Activated CD4-positive, CD25-positive, alpha-beta regulatory T cell treated with anti-CD3 and anti-CD28 coated beads, Interleukin-2, amount 50 U/mL, for 24 hours (primary cell): Measurements from ENCODE around the gene FMNL1.
A peak's percentile ranks its signal among the peaks of the same experiment; 100 is the strongest.
"Not testable (repeated sequence)": the region's sequence is repeated elsewhere in the genome, so short reads cannot be mapped to it uniquely, and the experiment has no call there.

Experiments
- ATAC-seq, 2 donors: fragments of 150-1000 bp; cut with Tn5 transposase; one replicate each; pipeline ENCODE4 v1.10.0; 2021; ENCODE audit warnings: mild to moderate bottlenecking in 1 of 2, moderate library complexity in 1 of 2

The FMNL1 gene, protein sequence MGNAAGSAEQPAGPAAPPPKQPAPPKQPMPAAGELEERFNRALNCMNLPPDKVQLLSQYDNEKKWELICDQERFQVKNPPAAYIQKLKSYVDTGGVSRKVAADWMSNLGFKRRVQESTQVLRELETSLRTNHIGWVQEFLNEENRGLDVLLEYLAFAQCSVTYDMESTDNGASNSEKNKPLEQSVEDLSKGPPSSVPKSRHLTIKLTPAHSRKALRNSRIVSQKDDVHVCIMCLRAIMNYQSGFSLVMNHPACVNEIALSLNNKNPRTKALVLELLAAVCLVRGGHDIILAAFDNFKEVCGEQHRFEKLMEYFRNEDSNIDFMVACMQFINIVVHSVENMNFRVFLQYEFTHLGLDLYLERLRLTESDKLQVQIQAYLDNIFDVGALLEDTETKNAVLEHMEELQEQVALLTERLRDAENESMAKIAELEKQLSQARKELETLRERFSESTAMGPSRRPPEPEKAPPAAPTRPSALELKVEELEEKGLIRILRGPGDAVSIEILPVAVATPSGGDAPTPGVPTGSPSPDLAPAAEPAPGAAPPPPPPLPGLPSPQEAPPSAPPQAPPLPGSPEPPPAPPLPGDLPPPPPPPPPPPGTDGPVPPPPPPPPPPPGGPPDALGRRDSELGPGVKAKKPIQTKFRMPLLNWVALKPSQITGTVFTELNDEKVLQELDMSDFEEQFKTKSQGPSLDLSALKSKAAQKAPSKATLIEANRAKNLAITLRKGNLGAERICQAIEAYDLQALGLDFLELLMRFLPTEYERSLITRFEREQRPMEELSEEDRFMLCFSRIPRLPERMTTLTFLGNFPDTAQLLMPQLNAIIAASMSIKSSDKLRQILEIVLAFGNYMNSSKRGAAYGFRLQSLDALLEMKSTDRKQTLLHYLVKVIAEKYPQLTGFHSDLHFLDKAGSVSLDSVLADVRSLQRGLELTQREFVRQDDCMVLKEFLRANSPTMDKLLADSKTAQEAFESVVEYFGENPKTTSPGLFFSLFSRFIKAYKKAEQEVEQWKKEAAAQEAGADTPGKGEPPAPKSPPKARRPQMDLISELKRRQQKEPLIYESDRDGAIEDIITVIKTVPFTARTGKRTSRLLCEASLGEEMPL

DNA sequence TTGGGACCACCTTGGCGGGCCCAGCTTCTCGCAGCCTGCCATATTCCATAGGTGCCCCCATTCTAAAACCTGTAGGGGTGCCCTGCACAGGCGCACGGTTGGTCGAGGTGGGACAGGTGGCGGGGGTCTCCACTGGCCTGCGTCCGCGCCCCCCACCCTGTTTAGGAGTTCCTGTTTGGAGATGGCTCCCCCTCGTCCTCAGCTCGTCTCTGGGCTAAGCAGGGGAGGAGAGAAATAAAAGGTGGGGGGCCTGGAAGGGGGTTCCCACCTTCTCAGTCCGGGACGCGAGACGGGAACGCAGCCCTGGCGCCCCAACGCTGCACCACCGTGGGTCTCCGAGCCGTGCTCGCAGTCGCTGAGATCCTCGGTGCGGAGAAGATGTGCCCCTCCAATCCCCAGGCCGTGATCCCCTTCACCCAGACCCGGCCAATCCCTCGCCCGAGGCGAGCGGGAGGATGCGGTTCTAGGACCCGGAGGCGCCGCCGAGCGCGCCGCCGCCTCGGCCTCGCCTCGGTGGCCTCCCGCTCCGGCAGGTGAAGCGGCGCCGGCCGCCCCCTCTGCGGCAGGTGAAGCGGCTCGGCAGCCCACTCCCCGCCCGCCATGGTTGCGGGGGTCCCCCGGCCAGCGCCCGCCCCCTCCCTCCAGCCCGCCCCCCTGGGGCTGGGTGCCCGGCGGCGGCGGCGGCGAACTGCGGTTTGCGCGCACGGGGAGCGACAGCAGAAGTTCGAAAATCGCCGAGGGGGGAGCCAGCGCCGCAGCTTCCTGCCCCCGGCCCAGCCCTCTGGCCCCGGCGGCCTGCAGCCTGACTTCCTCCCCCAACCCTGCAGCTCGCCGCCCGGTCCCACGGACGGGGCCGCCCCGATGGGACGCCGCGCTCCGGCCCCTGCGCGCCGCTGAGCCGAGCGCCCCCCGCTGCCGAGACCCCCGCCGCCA, at the start of gene FMNL1:
Gene FMNL1, plus strand, starts transcription at position 805 of the 933 bp plus-strand sequence. CDS start 240 bp downstream, outside the sequence.
- ATAC-seq, result no peak

DNA sequence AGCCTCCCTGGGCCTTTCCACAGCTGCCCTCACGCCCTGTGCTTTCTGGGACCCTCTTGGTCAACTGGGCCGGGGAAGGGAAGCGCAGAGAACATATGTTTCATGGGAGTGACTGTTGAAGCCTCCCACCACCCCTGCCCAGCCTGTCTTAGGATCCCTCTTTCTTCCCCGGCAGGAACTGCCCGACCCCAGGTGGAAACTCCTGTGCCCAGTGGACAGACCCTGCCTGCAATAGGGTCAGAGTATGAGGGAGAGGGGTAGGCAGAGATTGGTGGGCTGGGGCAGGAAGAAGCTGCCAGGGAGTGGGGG, 49.5 kb upstream of the FMNL1 start:
- ATAC-seq, result no peak

DNA sequence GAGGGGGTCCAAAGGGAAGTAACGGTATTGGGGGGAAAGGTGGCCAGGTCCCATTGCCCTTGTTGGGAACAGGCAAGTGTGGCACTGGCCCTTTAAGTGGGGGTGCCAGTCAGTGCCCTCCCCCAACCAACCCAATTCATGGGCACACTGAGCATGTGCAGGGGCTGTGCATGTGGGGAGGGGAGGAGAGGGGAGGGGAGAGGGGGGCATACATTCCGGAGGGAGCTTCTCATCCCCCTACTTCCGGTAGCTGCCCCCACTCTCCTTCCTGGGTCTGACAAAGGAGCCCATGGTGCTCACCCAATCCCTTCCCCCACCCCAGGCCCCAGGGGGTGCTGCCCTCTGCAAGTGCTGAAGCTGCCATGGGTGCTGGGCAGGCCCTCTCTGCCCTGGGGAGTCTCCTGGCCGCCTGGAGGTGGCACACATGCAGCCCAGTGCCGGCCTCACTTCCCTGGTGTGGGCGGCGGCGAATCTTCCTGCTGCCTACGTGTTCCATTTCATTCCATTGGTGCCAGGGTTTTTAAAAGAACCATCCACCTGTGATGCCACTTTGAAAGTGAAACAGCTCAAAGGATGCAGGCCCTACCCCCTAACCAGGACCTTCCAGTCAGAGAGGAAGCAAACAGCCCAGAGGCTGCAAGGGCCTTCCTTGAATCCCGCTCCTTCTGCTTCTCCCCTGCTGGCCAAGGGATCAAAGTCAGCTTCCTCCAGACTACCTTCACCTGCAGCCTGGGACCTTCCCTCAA, 49.0 kb upstream of the FMNL1 start:
- ATAC-seq, result peak; percentile 79 to 81

DNA sequence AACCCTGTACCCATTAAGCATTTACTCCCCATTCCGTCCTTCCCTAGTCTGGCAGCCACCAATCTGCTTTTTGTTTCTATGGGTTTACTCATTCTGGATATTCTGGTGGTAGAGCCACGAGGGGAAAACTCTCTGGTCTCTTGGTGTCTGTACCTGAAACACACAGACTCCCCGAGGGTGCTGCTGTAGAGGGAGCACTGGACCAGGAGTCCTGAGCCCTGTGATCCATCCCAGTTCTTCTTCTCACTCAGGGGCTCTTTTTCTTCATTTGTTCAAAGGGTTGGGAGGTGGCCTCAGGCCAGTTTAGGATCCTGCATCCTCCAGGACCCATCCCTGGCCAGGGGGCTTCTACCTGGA, 45.9 kb upstream of the FMNL1 start:
- ATAC-seq, result no peak

DNA sequence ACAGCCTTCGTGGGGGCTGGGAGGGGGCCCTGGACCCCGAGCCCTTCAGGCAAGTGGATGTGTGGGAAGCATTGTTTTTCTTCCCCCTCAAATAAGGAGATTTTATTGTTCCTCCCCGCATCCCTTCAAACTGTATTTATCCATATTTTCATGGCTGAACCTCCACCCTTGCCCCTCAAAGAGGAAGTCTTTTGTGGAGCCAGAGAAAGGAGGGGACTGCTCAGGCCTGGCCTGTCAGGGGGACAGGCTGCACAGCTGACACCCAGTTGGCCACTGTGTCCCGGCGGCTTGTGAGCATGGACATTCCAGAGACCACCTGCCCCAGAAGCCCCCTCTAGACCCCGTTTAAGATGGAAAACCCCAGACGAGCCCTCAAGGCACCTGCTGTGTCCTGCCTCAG, 44.1 kb upstream of the FMNL1 start:
- no peak for ATAC-seq

DNA sequence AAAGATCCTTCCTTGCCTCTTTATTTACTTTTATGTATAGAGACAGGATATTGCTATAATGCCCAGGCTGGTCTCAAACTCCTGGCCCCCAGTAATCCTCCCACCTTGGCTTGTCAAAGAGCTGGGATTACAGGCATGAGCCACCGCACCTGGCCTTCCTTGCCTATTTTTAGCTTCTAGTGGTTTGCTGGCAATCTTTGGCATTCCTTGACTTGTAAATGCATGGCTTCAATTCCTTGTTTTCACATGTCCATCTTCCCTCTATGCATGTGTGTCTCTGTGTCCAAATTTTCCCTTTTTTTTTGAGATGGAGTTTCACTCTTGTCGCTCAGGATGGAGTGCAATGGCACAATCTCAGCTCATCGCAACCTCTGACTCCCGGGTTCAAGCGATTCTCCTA, 37.5 kb upstream of the FMNL1 start:
- ATAC-seq, result no peak

DNA sequence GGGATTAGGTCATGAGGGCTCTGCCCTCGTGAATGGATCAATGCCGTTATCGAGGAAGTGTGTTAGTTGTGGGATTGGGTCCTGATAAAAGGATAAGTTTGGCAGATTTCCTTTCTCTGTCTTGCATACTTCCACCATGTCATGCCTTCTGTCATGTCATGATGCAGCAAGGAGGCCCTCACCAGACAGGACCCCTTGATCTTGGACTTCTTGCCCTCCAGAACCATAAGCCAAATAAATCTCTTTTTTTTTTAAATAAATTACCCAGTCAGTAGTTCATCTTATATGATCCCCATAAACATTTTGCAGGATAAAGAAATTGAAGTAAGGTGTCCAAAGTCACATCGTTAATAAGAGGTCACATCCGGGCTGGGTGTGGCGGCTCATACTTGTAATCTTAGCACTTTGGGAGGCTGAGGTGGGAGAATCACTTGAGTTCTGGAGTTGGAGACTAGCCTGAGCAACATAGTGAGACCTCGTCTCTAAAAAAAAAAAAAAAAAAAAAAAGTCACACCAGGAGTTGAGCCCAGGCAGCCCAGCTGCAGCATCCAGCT, 34.8 kb upstream of the FMNL1 start:
- ATAC-seq, result no peak

DNA sequence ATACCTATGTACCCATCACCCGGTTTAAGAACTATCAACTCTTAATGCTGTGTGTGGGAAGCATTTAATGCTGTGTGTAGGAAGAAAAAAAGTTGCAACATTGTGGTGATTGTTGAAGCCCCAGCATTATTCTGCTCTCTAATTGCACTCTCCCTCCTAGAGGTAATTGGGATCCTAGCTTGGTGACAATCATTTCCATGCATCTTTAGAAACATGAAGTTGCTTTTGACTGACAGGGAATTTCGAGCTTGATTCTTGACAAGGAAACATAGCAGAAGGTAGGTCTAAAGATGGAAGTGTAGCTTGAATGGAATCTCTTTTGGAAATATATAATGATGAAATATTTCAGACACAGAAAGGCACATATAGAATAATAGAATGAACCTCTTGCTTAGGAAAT, 32.7 kb upstream of the FMNL1 start:
- ATAC-seq, result no peak

DNA sequence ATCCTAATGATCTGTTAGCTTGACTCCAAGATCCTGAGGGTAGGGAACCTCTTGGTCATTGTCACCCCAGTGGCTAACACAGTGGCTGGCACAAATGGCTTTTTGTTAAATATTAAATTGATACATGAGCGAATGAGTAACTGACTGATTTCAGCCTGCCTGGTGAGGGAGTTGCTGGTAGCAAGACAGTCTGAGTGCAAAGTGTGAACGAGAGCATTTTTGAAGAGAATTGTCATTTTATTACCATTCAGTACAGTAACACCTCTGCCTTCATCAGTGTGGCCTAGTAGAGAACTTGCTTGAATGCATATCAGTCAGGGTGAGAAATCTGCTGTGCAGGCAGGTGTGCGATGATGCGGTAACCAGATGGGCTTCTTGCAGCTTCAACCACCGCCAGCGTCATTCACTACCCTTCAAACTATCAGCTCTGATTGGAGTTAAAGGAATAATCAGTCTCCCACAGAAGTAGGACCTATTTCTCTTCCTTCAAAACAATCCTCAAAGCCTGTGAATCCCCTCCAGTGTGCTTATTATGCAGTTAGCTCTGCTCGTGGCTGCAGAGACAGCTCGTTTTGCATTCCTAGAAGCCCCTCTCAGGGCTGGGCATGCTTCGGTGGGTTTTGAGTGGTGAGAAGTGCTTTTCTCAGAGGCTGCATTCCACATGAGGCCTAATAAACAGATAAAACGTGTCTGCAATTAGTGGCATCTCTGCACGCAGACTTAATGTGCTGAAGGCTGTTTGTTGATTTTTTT, 31.0 kb upstream of the FMNL1 start:
- no peak for ATAC-seq

DNA sequence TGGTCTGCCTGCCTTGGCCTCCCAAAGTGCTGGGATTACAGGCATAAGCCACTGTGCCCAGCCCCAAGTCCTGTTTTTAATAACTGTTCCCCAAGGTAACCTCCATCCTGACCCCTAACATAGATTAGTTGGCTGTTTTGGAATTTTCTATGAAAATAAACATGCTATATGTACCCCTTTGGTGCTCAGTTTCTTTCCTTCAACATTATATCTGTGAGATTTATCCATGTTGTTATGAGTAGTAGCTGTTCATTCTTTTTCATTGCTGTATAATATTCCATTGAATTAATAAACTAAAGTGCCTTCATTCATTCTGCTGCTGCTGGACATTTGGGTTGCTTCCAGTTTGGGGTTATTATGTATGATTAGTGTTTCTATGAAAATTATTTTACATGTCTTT, 26.3 kb upstream of the FMNL1 start:
- no peak for ATAC-seq

DNA sequence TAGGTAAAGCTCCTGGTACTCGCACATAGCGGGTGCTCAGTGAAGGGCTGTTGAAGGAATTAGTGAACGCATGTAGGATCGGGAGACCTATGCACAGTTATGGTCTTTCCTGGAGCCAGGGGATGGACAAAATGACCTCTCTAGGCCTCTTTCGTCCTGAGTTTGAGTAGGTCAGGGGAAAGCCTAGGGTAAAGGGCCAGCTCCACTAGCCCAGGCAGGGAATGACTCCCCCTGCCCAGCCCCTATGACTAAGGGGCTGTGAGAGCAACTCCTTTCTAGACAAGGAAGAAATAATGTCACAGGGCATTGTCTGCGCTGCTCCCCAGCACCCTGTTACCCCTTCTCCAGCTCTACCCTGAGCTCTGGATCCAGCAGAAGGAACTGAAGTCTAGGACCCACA, 24.6 kb upstream of the FMNL1 start:
- ATAC-seq, result no peak

DNA sequence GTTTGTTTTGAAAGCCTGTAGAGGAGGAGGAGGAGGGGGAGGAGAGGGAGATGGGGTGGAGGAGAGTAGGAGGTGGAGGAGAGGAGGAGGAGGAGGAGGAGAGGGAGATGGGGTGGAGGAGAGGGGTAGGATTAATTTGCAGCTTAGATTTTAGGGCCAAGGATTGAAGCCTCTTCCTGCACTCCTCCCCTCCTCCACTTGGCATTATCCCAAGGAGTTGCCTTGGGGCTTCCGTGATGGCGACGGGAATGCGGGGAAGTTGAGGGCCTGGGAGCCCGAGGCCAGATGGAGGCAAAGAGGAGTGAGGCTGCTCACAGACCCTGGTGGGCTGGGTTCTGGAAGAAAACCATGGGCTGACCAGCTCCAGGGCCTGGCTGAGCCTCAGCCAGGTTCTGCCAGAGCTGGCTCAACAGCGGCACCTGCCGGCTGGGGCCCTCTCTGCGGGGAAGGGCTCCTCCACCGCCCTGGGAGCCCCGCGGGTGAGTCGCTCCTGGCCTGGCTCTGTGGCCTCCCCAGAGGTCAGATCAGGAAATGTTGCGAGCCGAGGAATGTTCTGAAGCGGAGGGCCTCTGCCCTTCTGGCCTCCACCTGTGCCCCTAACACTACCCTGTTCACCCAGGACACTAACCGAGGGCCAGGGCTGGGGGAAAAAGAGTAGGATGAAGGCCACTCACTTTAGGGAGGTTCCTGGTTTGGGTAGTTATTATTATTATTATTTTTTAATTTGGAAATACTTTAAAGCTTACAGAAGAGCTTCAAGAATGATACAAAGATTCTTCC, 23.9 kb upstream of the FMNL1 start:
- peak; percentile 97 to 100 for ATAC-seq

DNA sequence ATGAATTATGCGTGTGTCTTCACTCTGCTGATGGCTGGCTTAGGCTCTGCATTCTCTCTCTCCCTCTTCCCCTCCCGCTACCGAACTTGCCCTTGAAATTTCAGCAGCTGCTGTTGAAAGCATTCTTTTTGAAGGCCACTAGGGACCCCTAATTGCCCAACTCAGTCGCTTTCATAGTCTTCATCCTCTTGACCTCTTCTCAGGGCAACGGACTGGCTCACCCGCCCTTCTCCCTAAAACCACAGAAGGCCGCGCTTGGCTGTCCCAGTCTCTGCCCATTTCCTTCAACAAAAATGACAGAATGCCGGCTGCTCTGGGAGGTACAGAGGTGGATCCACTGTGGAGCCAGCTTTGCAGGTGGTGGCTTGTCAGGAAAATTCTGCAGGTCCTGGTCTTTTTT, 21.0 kb upstream of the FMNL1 start:
- no peak for ATAC-seq

DNA sequence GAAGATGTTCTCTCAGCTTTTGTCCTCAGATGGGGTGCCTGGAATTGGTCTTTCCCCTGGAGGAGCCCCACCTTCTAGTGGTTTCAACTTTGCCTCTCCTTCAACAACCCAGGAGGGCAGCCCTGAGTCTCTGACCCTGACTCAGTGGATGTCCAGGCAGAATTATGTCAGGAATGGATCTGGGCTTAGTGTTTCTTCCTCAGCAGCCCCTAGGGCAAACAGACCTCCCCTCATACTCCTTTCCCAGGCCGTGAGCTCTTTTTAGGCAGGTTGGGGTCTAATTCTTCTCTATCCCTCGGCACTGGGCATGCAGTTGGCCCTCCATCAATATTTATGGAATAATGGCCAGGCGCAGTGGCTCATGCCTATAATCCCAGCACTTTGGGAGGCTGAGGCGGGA, 20.2 kb upstream of the FMNL1 start:
- ATAC-seq, result no peak

DNA sequence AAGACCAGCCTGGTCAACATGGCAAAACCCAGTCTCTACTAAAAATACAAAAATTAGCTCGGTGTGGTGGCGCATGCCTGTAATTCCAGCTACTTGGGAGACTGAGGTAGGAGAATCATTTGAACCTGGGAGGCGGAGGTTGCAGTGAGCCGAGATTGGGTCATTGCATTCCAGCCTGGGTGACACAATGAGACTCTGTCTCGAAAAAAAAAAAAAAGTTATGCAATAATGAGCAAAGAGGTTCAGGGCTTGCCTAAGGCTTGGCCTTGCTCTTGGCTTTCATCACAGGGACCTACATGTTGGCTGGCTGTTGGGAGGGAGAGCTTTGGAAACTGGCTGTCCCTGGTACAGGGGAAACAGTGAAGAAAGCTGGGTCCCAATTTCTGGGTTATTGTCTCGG, 19.8 kb upstream of the FMNL1 start:
- ATAC-seq, result not testable (repeated sequence)

DNA sequence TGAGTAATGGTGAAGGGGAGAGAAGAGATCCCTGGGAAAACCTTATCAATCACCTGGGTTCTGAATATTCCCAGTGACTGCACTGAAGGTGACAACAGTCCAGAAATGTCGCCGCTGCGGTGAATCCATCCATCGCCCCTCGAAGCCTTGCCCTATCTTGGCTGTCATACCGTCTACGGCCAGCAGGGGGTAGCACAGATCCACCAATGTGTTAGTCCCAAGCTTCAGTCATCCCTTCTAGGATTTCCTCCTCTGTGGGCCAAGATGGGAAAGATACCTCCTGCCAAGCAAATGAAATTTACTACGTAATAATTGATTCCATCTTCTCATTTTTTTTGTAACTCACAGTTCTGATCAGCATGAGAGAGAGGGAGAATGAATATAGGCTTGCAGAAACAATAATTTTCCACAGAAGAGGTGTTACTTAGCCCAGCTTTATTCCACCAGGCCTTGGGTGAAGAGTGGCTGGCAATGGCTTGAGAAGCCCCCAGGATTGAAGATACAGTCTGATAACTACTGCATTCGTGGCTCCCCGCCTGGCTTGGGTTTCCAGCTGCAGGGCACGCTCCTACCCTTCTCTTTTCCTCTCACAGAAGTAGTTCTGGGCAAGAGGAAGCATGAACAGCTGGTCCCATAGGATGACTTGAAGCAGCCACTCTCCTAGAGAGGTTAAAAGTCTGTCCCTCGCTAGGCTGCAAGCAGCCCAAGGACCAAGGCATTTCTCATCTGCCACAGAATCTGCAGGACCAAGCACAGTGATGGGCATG, 2.6 kb upstream of the FMNL1 start:
- peak; percentile 21 to 33 for ATAC-seq

DNA sequence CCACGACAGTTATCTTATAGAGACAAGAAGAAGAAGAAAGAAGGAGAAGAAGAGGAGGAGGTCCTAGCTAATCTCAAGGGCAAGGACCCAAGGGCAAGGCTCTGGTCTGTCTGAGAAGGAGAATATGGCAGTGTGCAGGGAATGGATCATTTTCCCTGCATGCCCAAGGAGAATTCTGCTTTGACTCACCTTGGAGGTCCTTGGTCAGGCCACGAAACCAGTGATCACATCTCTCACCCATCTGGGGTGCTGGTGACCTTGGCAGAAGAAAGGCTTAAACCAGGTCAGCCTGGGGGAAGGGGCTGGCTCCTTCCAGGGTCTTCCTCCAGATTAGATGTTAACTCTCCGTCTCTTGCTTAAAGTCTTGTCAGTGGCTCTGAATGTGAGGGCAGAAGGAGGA, 1.6 kb upstream of the FMNL1 start:
- ATAC-seq, result no peak

DNA sequence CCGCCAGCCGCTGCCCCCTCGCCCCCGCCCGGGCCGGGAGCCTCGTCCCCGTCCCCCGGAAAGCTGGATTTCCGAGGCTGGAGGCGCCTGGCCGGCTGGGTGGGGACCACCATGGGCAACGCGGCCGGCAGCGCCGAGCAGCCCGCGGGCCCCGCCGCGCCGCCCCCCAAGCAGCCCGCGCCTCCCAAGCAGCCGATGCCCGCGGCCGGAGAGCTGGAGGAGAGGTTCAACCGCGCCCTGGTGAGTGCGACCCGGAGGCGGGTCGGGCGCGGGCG, 266 bp downstream of the FMNL1 start:
- no peak for ATAC-seq

DNA sequence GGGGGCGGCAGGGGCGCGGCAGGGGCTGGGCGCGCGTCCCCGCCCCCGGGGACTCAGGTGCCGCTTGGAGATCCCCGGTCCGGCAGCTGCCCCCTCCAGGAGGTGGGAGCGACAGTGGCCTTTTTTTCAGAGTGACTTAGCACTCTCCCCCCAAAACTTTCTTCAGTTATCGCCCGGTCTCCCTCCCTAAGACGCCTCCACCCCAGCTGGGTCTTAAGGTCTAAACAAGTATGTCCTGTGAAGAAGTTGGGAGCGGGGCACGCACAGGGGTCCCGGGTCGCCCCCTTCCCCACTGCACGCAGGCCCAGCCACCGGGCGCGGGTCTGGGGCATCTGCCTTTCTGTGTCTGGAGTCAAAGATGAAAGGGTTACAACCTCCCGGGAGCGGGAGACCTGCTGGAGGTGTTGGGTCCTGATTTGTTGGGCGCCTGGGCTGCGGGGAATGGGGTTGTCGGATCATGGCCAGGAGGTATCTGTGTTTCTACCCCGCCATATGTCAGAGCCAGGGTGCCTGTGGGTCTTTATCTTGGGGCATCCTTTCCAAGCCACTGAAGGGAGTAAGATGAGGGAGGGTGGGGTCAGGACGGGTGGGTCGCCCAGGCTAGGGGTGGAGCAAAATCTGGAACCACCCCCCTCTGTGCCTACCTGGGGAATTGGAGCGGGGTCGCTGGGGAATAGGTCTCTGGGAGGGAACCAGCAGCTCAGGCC, 757 bp downstream of the FMNL1 start:
- no peak for ATAC-seq
